ENCODE measurements around the gene P2RY14.

P2RY14 gene

DNA sequence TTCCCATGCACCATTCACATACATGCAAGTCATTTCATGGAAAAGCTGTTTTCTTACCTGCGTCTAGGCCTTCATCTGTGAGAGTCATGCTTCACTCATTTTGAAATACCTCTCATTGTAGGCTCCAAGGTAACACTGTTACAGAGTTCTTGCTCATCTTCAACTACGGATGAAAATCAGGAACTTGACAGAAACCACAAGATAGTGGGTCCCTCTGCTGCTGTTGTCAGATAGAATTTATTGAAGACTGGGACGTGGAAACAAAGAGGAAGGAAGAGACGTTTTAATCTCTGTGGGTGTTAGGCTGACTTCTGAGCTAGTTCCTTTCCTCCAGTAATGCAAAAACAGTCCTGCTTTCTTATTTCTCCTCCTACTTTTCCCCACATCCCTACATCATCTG, at the start of gene P2RY14:
P2RY14 (minus strand) TSS at position 313 of the 400 bp plus-strand sequence. CDS start 64,226 bp downstream, outside the sequence.
- no peak for DNase-seq

- peak; percentile 21 for DNase-seq
Measured at GRCh38 chr3:151327571-151328198, 49.3 kb upstream of the P2RY14 start.

DNA sequence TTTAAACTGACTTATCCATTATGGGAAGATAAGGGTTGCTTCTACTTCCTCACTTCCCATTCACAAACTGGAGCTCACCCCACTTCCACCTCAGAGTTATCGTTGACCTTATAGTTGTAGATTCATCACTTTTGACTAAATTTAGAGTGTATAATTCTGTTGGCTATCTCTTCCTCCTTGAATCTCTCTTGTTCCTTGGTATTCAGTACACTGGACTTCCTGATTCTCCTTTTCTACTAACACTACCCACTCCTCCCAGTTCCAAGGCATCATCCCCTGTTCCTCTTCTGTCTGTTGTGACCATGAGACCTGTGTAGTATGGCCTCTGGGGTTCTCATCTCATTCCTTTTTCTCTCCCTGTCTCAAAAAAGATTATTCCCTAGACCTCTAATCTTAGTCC, 44.2 kb upstream of the P2RY14 start:
- no peak for DNase-seq

- no peak for DNase-seq
Measured at GRCh38 chr3:151321526-151321925, 43.2 kb upstream of the P2RY14 start.

DNA sequence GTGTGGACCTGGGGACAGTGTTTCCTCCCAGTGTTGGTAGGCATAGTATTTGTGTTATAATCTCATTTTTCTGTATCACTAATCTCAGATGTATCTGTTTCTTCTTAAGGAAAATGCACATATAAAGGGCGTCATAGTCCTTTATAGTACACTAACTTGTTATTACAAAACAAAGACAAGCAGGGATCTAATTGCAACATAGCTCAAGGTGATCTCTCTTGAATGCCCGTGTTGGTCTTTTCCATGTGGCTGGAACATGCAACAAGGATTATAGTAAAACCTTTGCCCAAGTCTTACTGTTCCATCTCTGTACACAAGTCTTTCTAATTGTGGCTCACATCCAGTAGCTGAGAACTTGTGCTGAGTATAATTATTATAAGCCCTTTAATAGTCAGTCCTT, 41.8 kb upstream of the P2RY14 start:
- no peak for DNase-seq

DNA sequence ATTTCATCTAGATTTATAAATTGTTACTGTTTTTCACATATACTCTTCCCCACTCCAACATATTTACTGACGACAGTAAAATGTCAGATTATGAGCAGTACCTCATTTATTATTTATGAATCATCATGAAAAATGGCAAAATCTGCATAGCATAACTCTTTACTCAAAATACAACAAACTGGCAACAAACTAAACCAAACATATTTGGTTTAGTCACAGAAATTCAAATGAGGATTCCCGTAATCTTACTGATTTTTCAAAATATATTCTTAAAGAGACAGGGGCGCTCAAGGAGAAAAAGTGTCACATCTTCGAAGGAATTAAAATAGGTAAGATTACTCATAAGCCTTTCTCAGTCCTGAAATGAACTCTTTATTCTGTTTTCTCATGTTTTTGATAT, 41.3 kb upstream of the P2RY14 start:
- no peak for DNase-seq

GRCh38 chr3:151318991-151319390, 40.6 kb upstream of the P2RY14 start:
- no peak for DNase-seq

DNA sequence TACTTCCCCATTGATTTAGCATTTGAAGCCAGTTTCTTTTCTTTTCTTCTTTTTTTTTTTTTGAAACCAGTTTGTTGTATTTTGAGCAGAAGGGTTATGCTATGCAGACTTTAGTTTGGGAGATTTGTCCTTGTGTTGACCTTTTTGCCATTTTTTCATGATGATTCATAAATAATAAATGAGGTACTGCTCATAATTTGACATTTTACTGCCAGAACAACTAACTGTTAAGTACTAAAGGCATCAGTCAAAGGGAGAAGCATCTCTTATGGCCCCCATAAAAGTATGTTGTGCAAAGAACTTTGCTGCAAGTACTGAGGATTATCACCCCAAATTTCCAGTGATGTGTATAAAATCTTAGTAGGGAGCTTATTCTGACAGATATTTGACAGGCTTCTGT, 40.0 kb upstream of the P2RY14 start:
- no peak for DNase-seq

DNA sequence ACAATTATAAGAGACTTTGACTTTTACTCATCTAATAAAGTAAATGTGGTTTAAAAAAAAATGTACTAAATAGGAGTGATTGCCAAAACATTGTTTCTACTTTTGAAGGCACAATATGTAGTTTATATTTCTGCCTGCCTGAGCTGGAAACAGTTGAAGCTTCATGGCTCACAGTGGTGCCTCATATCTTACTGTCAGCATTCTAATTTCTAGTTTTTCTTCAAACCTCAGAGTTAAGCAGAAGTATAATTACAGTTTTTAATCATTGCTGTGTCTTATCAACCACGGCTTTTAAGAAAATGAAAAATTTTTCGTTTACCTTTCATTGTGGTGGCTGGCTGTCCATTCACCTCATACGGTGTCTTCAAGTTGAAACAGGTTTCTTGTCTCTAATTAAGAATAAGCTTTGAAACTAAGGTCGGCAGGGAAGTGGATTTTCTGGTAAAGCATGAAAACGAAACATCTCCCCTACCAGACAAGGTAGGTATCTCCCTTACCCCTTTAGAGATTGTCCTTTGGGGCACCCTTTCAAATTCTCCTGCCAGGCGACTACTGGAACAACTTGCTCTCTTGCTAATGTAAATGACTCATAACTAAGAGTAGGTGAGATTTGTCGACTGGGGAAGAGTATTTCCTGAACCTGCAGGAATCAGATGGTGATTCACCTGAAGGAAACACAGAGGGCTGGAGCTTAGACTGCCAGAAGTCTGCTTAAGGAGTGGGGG, 38.1 kb upstream of the P2RY14 start, which contains the start of gene GPR87:
GPR87 (minus strand) TSS at position 554 of the 725 bp plus-strand sequence. CDS start 16,720 bp downstream, outside the sequence.
- DNase-seq = no peak

DNA sequence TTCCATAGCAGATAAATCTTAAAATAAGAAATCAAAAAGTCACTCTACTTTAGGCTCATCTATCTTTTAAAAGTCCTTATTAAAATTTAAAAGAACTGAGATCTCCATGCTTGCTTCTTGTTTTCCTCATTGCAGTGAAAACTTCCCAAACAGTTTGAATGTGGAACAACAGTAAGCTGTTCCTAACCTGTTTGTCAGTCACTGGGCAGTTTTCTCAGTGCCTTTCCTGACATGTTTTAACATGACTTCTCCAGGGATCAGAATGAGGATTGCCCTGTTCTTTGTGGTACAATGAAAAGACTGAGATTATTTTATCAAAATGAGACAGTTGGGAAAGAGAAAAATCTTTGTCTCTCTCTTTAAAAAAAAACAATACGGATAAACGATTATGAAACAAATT, 37.5 kb upstream of the P2RY14 start:
- no peak for DNase-seq

GRCh38 chr3:151315136-151315535, 36.8 kb upstream of the P2RY14 start:
- no peak for DNase-seq

GRCh38 chr3:151314593-151314992, 36.3 kb upstream of the P2RY14 start:
- no peak for DNase-seq

- DNase-seq = no peak
Measured at GRCh38 chr3:151314137-151314536, 35.8 kb upstream of the P2RY14 start.

DNA sequence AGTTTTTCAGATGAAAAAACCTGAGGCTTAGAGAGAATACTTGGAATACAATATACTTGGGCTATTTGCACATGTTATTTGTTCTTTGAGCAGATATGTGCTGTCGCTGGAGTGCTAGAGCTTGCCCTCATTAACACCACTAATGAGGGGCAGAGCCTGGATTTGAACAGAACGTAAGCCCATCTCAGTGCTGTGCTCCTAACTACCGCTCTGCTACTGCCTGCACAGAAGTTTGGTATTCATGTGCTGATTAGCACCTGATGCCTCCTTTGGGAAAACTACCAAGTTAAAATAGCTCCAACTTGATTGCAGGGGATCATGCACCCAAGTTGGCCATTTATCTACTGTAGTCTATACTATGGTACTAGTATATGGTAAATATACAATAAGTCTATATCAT, 34.6 kb upstream of the P2RY14 start:
- no peak for DNase-seq

- DNase-seq = no peak
Measured at GRCh38 chr3:151309566-151309965, 31.2 kb upstream of the P2RY14 start.

DNA sequence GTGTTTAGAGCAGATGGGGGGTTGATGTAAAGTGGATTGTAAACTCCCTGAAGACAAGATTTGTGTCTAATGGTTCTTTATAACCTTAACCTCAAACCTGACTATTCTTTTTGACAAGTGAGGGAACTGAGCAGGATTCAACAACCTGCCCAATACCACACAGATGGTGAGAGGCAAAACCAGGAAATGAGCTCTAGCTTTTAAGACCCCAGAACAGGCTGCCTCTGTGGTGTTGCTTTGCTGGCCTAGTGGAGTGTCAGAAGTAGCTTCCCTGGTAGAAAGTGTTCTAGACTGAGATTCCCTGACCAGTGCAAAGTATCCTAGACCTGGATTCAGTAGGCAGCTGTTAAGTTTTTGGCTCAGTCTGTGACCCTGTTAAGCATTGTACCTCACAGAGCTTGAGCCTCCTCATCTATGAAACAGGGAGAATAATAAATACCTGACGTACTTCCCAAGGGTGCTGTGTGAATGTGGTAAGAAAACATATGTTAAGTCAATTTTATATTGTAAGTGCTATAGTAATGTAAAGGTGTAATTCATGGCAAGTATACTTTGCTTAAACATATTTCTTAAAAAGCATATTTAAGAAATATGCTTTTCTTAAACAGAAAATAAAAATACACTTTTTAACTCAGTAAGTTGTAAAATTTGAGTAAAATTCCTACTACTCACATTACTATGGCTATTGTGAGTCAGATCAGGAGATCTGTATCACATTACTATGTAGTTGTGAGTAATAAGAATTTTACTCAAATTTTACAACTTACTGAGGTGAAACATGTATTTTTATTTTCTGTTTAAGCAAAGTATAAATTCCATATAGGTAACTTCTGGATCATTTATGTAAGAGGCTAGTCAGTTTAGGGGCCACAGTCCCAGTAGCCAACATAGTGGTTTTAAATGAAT, 29.5 kb upstream of the P2RY14 start:
- no peak for DNase-seq

DNA sequence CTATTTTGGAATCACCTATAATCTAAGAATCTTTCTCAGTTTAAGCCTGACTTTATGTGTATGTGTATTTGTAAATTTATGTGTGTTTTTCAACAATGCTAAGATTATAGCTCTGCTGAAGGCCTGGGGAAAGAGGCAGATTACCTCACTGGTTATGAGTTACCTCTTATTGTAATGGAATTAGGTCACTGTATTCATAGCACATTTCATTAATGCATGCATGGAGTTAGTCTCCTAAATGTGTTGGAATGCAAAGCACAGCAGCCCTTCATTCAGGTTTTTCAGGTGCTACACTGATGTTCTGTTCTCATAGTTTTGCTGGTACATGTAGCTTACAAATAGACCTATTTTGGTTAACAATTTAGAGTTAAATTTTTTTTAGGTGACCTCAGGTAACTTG, 28.8 kb upstream of the P2RY14 start:
- DNase-seq = no peak

DNA sequence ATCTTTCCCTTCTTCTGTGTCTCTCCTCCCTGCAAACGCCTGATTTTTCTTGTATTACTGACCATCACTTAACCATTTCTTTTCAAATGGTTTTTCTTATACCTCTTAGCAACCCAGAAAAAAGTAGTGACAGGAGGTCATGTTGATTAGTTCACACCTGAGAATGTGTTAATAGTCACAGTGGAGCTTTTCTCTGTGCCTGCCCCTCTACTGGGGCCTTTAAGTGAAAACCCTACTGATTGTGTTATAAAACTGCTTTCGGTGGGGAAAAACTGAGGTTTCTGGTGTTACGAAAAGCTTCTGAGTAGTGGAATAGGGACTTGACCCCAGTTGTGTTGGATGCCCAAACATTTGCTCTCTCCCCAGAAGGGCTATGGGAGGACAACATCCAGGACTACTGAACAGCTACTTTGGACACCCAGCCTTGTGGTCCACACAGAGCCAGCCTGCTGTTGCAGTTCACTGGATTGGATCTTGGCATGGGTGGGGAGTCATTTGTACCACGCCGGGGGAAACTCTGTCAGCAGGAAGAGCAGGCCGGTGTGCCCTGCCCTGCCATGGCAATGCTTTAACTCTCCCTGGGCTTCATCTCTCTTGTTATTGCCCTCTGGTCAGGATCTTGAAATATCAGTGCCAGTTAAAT, 27.9 kb upstream of the P2RY14 start:
- no peak for DNase-seq

DNA sequence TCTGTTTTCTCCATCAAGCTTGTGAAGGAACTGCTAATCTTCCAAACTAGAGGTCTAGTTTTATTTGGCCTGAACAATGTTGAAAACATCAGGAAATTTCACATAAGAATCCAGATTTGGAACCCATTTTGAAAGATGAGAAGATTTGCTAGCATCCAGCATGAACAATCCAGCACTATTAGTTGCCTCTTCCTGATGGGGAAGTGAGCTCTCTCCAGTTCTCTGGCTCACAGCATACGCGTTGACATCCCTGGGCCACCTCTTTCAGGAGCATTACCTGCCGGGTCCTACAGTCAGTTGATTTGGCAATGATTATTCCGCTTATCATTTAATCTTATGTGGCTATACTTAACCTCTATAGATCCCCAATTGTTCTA, 27.4 kb upstream of the P2RY14 start:
- DNase-seq = no peak

- DNase-seq = no peak
Measured at GRCh38 chr3:151305060-151305774, 26.9 kb upstream of the P2RY14 start.

DNA sequence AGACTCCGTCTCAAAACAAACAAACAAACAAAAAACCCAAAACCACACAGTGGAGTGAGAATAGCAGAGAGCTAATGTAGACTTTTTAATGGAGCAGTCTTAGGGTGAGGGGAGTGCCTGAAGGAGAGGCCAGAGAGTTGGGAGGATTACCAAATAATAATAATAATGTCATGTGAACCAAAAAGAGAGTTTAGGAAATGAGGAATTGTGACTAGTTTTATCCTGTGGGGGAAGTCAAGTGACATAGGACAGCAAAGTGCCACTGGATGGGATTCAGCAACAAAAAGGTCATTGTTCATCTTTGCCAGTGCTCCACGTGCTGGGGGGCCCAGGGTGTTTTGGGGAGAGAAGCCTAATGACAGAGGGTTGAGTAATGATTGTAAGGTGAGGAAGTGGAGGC, 25.4 kb upstream of the P2RY14 start:
- no peak for DNase-seq

GRCh38 chr3:151301787-151302186, 23.4 kb upstream of the P2RY14 start:
- no peak for DNase-seq
